ENCODE measurements around the gene MTCH2. TPM values are rescaled to one million over a fixed set of nuclear protein-coding genes. Genes with fewer than 3 reads are reported as not detected.

The MTCH2 gene
- polyA plus RNA-seq, 1 donor (not counting 4 experiments of a cell fraction or from before 2014, with no cell fraction given), result 185 TPM

DNA sequence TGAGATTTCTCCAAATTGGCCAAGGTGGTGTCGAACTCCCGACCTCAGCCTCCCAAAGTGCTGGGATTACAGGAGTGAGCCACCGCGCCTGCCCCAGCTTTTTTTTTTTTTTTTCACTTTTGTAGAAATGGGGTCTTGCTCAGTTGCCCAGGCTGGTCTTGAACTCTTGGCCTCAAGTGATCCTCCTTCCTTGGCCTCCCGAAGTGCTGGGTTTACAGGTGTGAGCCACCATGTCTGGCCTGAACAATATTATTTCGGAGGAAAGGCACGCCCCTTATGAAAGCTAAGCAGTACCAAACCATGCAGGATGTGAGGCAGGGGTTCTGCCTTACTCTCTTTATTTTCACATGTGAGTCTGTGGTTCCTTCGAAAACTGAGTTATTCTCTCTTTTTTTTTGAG is 16.1 kb downstream of the MTCH2 start:
- TF ChIP-seq, protein P1, sequence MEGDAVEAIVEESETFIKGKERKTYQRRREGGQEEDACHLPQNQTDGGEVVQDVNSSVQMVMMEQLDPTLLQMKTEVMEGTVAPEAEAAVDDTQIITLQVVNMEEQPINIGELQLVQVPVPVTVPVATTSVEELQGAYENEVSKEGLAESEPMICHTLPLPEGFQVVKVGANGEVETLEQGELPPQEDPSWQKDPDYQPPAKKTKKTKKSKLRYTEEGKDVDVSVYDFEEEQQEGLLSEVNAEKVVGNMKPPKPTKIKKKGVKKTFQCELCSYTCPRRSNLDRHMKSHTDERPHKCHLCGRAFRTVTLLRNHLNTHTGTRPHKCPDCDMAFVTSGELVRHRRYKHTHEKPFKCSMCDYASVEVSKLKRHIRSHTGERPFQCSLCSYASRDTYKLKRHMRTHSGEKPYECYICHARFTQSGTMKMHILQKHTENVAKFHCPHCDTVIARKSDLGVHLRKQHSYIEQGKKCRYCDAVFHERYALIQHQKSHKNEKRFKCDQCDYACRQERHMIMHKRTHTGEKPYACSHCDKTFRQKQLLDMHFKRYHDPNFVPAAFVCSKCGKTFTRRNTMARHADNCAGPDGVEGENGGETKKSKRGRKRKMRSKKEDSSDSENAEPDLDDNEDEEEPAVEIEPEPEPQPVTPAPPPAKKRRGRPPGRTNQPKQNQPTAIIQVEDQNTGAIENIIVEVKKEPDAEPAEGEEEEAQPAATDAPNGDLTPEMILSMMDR (optimal IDR thresholded peaks at IDR 0.05 in 1 of 3, IDR thresholded peaks at IDR 0.05 in 1 of 3, conservative IDR thresholded peaks at IDR 0.05 in 1 of 3; ENCODE audit: extremely low read depth in 1 of 3, insufficient read depth in 2 of 3, low read length in 3 of 3), result no peak
- no peak for TF ChIP-seq EZH2 (IDR thresholded peaks at IDR 0.05; ENCODE audit: low read length)
- Histone ChIP-seq H3K4me1 (ENCODE audit: control insufficient read depth, extremely low read depth, insufficient read depth, low read length) (no peaks in the 10 kb centered on the region), H3K4me3 (ENCODE audit: control insufficient read depth in 2 of 3, extremely low read depth in 1 of 3, insufficient read depth in 2 of 3, low read depth in 1 of 3, low read length in 3 of 3) (no peak overlapping the region), H3K9ac (ENCODE audit: control insufficient read depth, extremely low read depth, insufficient read depth, low read length) (no peak overlapping the region), H3K9me3 (ENCODE audit: control insufficient read depth, low read depth, low read length) (no peaks in the 10 kb centered on the region), H3K36me3 (ENCODE audit: control insufficient read depth in 2 of 2, extremely low read depth in 1 of 2, insufficient read depth in 2 of 2, low read length in 2 of 2) (peaks cover 28 to 30% of the 10 kb centered on the region in 2 experiments), H3K9me1 (ENCODE audit: control insufficient read depth, extremely low read depth, insufficient read depth, low read length) (no peaks in the 10 kb centered on the region), H2AFZ (ENCODE audit: control insufficient read depth, low read length) (no peak overlapping the region), H3K27ac (ENCODE audit: control insufficient read depth, insufficient read depth, low read length) (no peak overlapping the region), H3K4me2 (ENCODE audit: control insufficient read depth, extremely low read depth, insufficient read depth, low read depth, low read length) (no peak overlapping the region), H3K27me3 (ENCODE audit: control insufficient read depth, extremely low read depth, insufficient read depth, low read length) (no peaks in the 10 kb centered on the region), H3K79me2 (ENCODE audit: control insufficient read depth, insufficient read depth, low read length) (no peaks in the 10 kb centered on the region), H4K20me1 (ENCODE audit: control insufficient read depth, extremely low read depth, insufficient read depth, low read length) (no peaks in the 10 kb centered on the region)
- dilution Hi-C loops (cut with MboI; ENCODE audit: extremely low pct_ligation_motif_present, low sequenced_read_pairs), result no loop called here
- DNase-seq (ENCODE audit: low read depth, low spot score) (no peak), FAIRE-seq (no peak)

DNA sequence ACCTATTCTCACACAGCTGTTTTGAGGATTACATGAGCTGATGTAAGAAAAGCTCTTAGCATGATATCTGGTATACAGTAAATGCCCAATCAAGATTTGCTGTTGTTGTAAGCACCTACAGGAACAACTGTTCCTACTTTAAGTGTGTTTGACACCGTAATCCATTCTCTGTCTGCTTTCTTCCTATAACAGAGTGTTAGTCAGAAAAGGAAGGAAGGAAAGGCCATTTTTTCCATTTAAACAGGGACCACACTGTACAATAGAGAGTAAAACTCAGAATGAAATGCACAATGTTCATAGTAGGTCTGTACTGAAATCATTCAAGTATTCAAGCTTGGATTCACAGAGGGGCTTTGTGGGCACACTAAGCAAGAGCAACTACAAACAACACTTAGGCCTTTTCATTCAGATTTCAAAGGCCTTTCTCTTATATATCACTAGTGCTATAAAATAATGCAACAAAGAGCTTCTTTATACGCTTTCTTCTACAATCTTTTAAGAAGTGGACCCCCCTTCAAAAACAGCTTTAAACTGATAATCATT is 21.5 kb downstream of the MTCH2 start:
- Histone ChIP-seq H3K79me2 (ENCODE audit: control insufficient read depth, insufficient read depth, low read length) (no peaks in the 10 kb centered on the region), H2AFZ (ENCODE audit: control insufficient read depth, low read length) (no peak overlapping the region), H3K4me2 (ENCODE audit: control insufficient read depth, extremely low read depth, insufficient read depth, low read depth, low read length) (no peak overlapping the region), H3K4me3 (ENCODE audit: control insufficient read depth in 2 of 3, extremely low read depth in 1 of 3, insufficient read depth in 2 of 3, low read depth in 1 of 3, low read length in 3 of 3) (no peak overlapping the region), H3K9ac (ENCODE audit: control insufficient read depth, extremely low read depth, insufficient read depth, low read length) (no peak overlapping the region), H3K4me1 (ENCODE audit: control insufficient read depth, extremely low read depth, insufficient read depth, low read length) (no peaks in the 10 kb centered on the region), H4K20me1 (ENCODE audit: control insufficient read depth, extremely low read depth, insufficient read depth, low read length) (no peaks in the 10 kb centered on the region), H3K36me3 (ENCODE audit: control insufficient read depth in 2 of 2, extremely low read depth in 1 of 2, insufficient read depth in 2 of 2, low read length in 2 of 2) (peaks cover 21 to 30% of the 10 kb centered on the region in 2 experiments), H3K27ac (ENCODE audit: control insufficient read depth, insufficient read depth, low read length) (peak overlapping the region; percentile 12), H3K9me1 (ENCODE audit: control insufficient read depth, extremely low read depth, insufficient read depth, low read length) (no peaks in the 10 kb centered on the region), H3K27me3 (ENCODE audit: control insufficient read depth, extremely low read depth, insufficient read depth, low read length) (no peaks in the 10 kb centered on the region), H3K9me3 (ENCODE audit: control insufficient read depth, low read depth, low read length) (no peaks in the 10 kb centered on the region)
- TF ChIP-seq EZH2 (IDR thresholded peaks at IDR 0.05; ENCODE audit: low read length), result no peak
- TF ChIP-seq, protein P1 (optimal IDR thresholded peaks at IDR 0.05 in 1 of 3, IDR thresholded peaks at IDR 0.05 in 1 of 3, conservative IDR thresholded peaks at IDR 0.05 in 1 of 3; ENCODE audit: extremely low read depth in 1 of 3, insufficient read depth in 2 of 3, low read length in 3 of 3), result no peak
- dilution Hi-C loops (cut with MboI; ENCODE audit: extremely low pct_ligation_motif_present, low sequenced_read_pairs), result no loop called here
- FAIRE-seq (no peak), DNase-seq (ENCODE audit: low read depth, low spot score) (no peak)

Data from keratinocyte (primary cell).